Measurements from ENCODE around the gene NODAL. TPM values are rescaled to one million over a fixed set of nuclear protein-coding genes. Genes with fewer than 3 reads are reported as not detected.
A peak's percentile ranks its signal among the peaks of the same experiment; 100 is the strongest.

Gene NODAL
- total and polyA plus RNA-seq, 4 donors = not detected

DNA sequence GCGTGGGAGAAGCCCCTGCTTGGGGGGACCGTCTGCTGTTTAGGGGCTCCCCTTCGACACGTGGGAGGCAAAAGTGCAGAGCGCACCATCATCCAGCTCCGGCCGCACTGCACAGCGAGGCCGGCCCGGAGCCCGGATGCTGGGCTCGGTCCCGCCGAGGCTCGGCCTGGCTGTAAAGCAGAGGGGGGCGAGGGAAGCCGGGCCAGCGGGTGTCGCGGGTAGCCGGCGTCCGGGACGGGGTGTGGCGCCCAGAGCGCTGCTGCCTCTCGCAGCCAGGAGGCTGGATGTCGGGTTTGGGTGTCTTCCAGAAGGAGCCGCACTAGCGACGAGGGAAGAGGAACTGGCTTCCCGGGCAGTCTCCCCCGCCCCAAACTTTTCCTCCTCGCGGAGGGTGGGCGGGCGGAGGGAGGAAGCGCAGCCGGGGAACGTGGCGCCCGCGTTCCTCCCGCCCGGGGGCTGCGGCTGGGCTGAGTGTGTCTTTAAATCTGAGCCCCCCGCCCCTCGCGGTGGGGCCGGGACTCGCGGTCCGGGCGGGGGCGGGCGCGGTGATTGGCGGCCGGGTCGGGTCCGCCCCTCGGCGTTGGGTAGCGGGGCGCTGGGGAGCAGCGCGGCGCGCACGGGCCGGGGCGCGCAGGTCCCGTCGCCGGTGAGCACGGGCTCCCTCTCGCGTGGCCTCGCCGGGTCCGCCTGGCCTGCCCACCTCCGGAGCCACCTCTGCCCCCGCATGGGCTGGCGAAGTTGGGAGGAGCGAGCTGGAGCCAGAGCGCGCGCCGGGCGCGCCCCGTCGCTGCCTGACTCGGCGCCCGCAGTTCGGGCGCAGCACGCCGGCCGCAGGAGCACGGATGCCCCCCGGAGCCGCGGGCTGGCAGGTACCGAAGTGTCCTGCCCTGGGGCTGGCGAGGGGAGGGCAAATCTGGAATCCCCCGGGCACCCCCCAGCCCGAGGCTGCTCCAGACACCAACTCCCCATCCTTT lies 37.0 kb upstream of the NODAL start, which contains the start of gene PALD1:
Gene PALD1 (plus strand): TSS at position 577 of the 974 bp plus-strand sequence. CDS start 47,185 bp downstream, outside the sequence.
- H3K9ac ChIP-seq (ENCODE audit: insufficient read depth in 1 of 2, low read length in 2 of 2) = peak within 1 kb of the TSS in 1 of 2 donors; percentile 62

DNA sequence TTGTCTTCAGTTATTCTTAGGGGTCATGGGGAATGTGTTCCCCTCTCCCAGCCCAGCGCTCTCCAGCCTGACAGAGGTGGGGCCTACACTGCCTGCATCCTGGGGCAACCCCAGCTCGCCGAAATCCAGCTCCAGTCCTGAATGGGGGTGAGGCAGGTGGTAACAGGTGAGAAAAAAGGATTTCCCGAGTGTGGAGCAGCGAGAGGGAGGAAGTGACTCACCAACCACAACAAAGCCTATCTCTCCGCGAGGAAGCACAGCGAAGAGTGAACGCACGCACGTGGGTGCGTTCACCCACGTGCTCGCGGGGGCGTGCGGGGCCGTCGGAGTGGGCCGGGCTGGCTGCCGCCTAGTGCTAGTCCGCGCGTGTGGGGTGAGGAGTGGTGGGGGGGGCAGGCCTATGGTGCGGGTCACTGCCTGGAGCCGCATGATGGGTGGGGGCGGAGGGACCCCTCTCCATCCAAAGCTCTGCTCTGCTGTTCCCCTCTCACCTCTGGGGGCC lies 36.2 kb upstream of the NODAL start:
- Histone ChIP-seq H3K4me3 (peak overlapping the region; percentile 61), H3K9ac (ENCODE audit: insufficient read depth in 1 of 2, low read length in 2 of 2) (no peak overlapping the region), H3K9me3 (ENCODE audit: control insufficient read depth in 4 of 4, insufficient read depth in 3 of 4, low read length in 3 of 4) (no peaks in the 10 kb centered on the region), H3K4me1 (ENCODE audit: control insufficient read depth in 5 of 5, insufficient read depth in 5 of 5, low read length in 5 of 5) (peaks cover 7 to 55% (median 15%) of the 10 kb centered on the region in 5 donors), H3K27me3 (ENCODE audit: control insufficient read depth in 3 of 3, insufficient read depth in 3 of 3, low read length in 2 of 3) (peaks cover 0 to 5% (median 0%) of the 10 kb centered on the region in 3 donors), H3K36me3 (ENCODE audit: control insufficient read depth in 4 of 4, insufficient read depth in 4 of 4, low read length in 4 of 4) (no peaks in the 10 kb centered on the region), H3K27ac (ENCODE audit: low read depth in 1 of 2, low read length in 1 of 2) (peak overlapping the region in 1 of 2 donors; percentile 81)
- TF ChIP-seq, protein P1, sequence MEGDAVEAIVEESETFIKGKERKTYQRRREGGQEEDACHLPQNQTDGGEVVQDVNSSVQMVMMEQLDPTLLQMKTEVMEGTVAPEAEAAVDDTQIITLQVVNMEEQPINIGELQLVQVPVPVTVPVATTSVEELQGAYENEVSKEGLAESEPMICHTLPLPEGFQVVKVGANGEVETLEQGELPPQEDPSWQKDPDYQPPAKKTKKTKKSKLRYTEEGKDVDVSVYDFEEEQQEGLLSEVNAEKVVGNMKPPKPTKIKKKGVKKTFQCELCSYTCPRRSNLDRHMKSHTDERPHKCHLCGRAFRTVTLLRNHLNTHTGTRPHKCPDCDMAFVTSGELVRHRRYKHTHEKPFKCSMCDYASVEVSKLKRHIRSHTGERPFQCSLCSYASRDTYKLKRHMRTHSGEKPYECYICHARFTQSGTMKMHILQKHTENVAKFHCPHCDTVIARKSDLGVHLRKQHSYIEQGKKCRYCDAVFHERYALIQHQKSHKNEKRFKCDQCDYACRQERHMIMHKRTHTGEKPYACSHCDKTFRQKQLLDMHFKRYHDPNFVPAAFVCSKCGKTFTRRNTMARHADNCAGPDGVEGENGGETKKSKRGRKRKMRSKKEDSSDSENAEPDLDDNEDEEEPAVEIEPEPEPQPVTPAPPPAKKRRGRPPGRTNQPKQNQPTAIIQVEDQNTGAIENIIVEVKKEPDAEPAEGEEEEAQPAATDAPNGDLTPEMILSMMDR (IDR thresholded peaks at IDR 0.05; ENCODE audit: control extremely low read depth, extremely low read depth) = no peak
- no peak for ATAC-seq (ENCODE audit: insufficient read depth, low FRiP score)
- peak in 1 of 3 donors; percentile 36 for DNase-seq
- 8 to 10% methylated on average over 23 to 27 of the region's 27 CpGs for WGBS, 2 donors

More for the DNA sequence above, 37.0 kb upstream of the NODAL start, which contains the start of gene PALD1:
- H3K27ac ChIP-seq (ENCODE audit: low read depth in 1 of 2, low read length in 1 of 2) = peak within 1 kb of the TSS; percentile 67 to 81
- DNase-seq (peak; percentile 93 to 96 (median 94)), ATAC-seq (ENCODE audit: insufficient read depth, low FRiP score) (peak; percentile 24)
- TF ChIP-seq, protein P1 (IDR thresholded peaks at IDR 0.05; ENCODE audit: control extremely low read depth, extremely low read depth) = no peak
- peaks cover 7 to 63% (median 18%) of the 10 kb centered on the region in 5 donors for H3K4me1 ChIP-seq (ENCODE audit: control insufficient read depth in 5 of 5, insufficient read depth in 5 of 5, low read length in 5 of 5)
- peak within 1 kb of the TSS; percentile 61 for H3K4me3 ChIP-seq
- 1% methylated on average over 65 to 110 of the region's 110 CpGs for WGBS, 2 donors
- no peaks in the 10 kb centered on the region for H3K9me3 ChIP-seq (ENCODE audit: control insufficient read depth in 4 of 4, insufficient read depth in 3 of 4, low read length in 3 of 4)
- peaks cover 0 to 5% (median 0%) of the 10 kb centered on the region in 3 donors for H3K27me3 ChIP-seq (ENCODE audit: control insufficient read depth in 3 of 3, insufficient read depth in 3 of 3, low read length in 2 of 3)
- no peaks in the 10 kb centered on the region for H3K36me3 ChIP-seq (ENCODE audit: control insufficient read depth in 4 of 4, insufficient read depth in 4 of 4, low read length in 4 of 4)

DNA sequence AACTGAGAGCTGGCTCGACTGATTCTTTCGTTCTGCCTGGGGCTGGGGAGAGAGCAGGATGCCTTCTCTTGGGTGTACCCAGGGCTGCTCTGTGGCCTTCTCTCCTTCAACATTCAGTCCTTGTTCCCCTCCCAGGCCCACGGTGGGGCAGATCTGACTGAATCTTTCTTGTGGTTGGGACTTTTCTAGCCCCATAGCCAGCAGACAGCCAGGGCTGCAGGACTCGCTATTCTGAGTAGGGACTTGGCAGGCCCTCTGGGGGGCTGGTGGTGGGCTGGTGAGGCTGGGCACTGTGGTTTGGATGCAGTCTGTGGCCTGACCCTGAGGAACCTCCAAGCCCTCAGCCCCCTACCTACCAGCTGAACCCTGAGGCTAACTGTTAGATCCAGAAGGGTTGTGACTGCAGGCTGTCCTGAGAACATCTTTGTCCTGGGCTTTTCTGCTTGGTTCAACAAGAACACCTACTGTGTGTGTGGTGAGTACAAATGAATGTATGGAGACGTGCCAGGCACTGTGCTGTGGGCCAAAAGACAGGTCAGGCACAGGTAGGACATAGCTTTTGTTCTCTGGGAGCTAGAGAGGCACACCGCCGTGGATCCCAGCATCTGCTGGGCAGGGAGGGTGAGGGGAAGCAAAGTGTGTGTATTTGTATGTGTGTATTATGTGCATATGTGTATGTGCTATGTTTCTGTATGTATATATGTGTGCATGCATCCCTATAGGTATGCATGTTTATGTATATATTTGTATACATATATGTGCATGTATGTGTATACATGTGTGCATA lies 35.0 kb upstream of the NODAL start:
- no peaks in the 10 kb centered on the region for H3K9me3 ChIP-seq (ENCODE audit: control insufficient read depth in 4 of 4, insufficient read depth in 3 of 4, low read length in 3 of 4)
- no peaks in the 10 kb centered on the region for H3K36me3 ChIP-seq (ENCODE audit: control insufficient read depth in 4 of 4, insufficient read depth in 4 of 4, low read length in 4 of 4)
- H3K27ac ChIP-seq (ENCODE audit: low read depth in 1 of 2, low read length in 1 of 2) = no peak overlapping the region
- H3K4me1 ChIP-seq (ENCODE audit: control insufficient read depth in 5 of 5, insufficient read depth in 5 of 5, low read length in 5 of 5) = peaks cover 1 to 48% (median 9%) of the 10 kb centered on the region in 5 donors
- ATAC-seq (ENCODE audit: insufficient read depth, low FRiP score) (no peak), DNase-seq (no peak)
- no peak overlapping the region for H3K4me3 ChIP-seq
- H3K9ac ChIP-seq (ENCODE audit: insufficient read depth in 1 of 2, low read length in 2 of 2) = no peak overlapping the region
- WGBS, 2 donors = 63 to 64% methylated on average over 7 of the region's 7 CpGs
- TF ChIP-seq, protein P1 (IDR thresholded peaks at IDR 0.05; ENCODE audit: control extremely low read depth, extremely low read depth) = no peak
- H3K27me3 ChIP-seq (ENCODE audit: control insufficient read depth in 3 of 3, insufficient read depth in 3 of 3, low read length in 2 of 3) = peaks cover 0 to 5% (median 2%) of the 10 kb centered on the region in 3 donors

All from lung (tissue), 12 donors.